Measurements from ENCODE around the gene MAPK10. TPM values are rescaled to one million over a fixed set of nuclear protein-coding genes. Genes with fewer than 3 reads are reported as not detected.

Gene MAPK10
- total RNA-seq, 2 donors from 2014 or later: 49.7 to 64.9 TPM

- Histone ChIP-seq H3K27ac (no peak overlapping the region), H3K9me3 (no peaks in the 10 kb centered on the region), H3K36me3 (no peaks in the 10 kb centered on the region), H3K4me3 (no peak overlapping the region), H3K4me1 (replicated peaks) (no peaks in the 10 kb centered on the region), H3K27me3 (replicated peaks; ENCODE audit: insufficient read depth) (no peaks in the 10 kb centered on the region)
- no peak for TF ChIP-seq CTCF (IDR thresholded peaks at IDR 0.05)
- no peak for TF ChIP-seq POLR2AphosphoS5 (IDR thresholded peaks at IDR 0.05)
- TF ChIP-seq POLR2A (IDR thresholded peaks at IDR 0.05): no peak
- no peak for DNase-seq (ENCODE audit: low spot score)
- WGBS: 89% methylated on average over 2 of the region's 2 CpGs
- intact Hi-C loops (cut with DNase I): no loop called here
Observed at GRCh38 chr4:86106475-86106874, 253.4 kb downstream of the MAPK10 start.

GRCh38 chr4:86101841-86102240, 258.0 kb downstream of the MAPK10 start:
- intact Hi-C loops (cut with DNase I): no loop called here
- no peaks in the 10 kb centered on the region for H3K4me1 ChIP-seq (replicated peaks)
- no peaks in the 10 kb centered on the region for H3K9me3 ChIP-seq
- DNase-seq (ENCODE audit: low spot score): no peak
- H3K27ac ChIP-seq: no peak overlapping the region
- H3K4me3 ChIP-seq: no peak overlapping the region
- WGBS: 94% methylated on average over 2 of the region's 2 CpGs
- TF ChIP-seq POLR2A (IDR thresholded peaks at IDR 0.05) (no peak), POLR2AphosphoS5 (IDR thresholded peaks at IDR 0.05) (no peak), CTCF (IDR thresholded peaks at IDR 0.05) (no peak)
- no peaks in the 10 kb centered on the region for H3K27me3 ChIP-seq (replicated peaks; ENCODE audit: insufficient read depth)
- H3K36me3 ChIP-seq: no peaks in the 10 kb centered on the region

GRCh38 chr4:86101410-86101809, 258.4 kb downstream of the MAPK10 start:
- no peaks in the 10 kb centered on the region for H3K4me1 ChIP-seq (replicated peaks)
- no peak for DNase-seq (ENCODE audit: low spot score)
- H3K27ac ChIP-seq: no peak overlapping the region
- H3K9me3 ChIP-seq: no peaks in the 10 kb centered on the region
- no peaks in the 10 kb centered on the region for H3K27me3 ChIP-seq (replicated peaks; ENCODE audit: insufficient read depth)
- intact Hi-C loops (cut with DNase I): no loop called here
- H3K4me3 ChIP-seq: no peak overlapping the region
- TF ChIP-seq POLR2AphosphoS5 (IDR thresholded peaks at IDR 0.05): no peak
- no peak for TF ChIP-seq POLR2A (IDR thresholded peaks at IDR 0.05)
- TF ChIP-seq CTCF (IDR thresholded peaks at IDR 0.05): no peak
- no peaks in the 10 kb centered on the region for H3K36me3 ChIP-seq

- TF ChIP-seq POLR2AphosphoS5 (IDR thresholded peaks at IDR 0.05) (no peak), CTCF (IDR thresholded peaks at IDR 0.05) (no peak), POLR2A (IDR thresholded peaks at IDR 0.05) (no peak)
- no peaks in the 10 kb centered on the region for H3K9me3 ChIP-seq
- no peaks in the 10 kb centered on the region for H3K4me1 ChIP-seq (replicated peaks)
- 76% methylated on average over 7 of the region's 7 CpGs for WGBS
- no peaks in the 10 kb centered on the region for H3K36me3 ChIP-seq
- intact Hi-C loops (cut with DNase I): no loop called here
- no peak overlapping the region for H3K4me3 ChIP-seq
- no peak for DNase-seq (ENCODE audit: low spot score)
- H3K27ac ChIP-seq: no peak overlapping the region
- H3K27me3 ChIP-seq (replicated peaks; ENCODE audit: insufficient read depth): no peaks in the 10 kb centered on the region
Observed at GRCh38 chr4:86100539-86101215, 259.2 kb downstream of the MAPK10 start.

- Histone ChIP-seq H3K36me3 (no peaks in the 10 kb centered on the region), H3K4me3 (no peak overlapping the region), H3K4me1 (replicated peaks) (no peaks in the 10 kb centered on the region), H3K27me3 (replicated peaks; ENCODE audit: insufficient read depth) (no peaks in the 10 kb centered on the region), H3K9me3 (no peaks in the 10 kb centered on the region), H3K27ac (no peak overlapping the region)
- TF ChIP-seq POLR2A (IDR thresholded peaks at IDR 0.05) (no peak), CTCF (IDR thresholded peaks at IDR 0.05) (no peak), POLR2AphosphoS5 (IDR thresholded peaks at IDR 0.05) (no peak)
- no peak for DNase-seq (ENCODE audit: low spot score)
- WGBS: 89% methylated on average over 3 of the region's 3 CpGs
- intact Hi-C loops (cut with DNase I): no loop called here
Observed at GRCh38 chr4:86099348-86099747, 260.5 kb downstream of the MAPK10 start.

Data from prostate gland (tissue), 2 donors.